Measurements from ENCODE around the gene PLA2G2E. TPM values are rescaled to one million over a fixed set of nuclear protein-coding genes. Genes with fewer than 3 reads are reported as not detected.
A peak's percentile ranks its signal among the peaks of the same experiment; 100 is the strongest.
"Not testable (repeated sequence)": the region's sequence is repeated elsewhere in the genome, so short reads cannot be mapped to it uniquely, and the experiment has no call there.

Gene PLA2G2E
- total RNA-seq, 1 experiment from 2014 or later, result 0.41 TPM

GRCh38 chr1:19932866-19933265 is 9.4 kb upstream of the PLA2G2E start:
- TF ChIP-seq CTCF (IDR thresholded peaks at IDR 0.05; ENCODE audit: insufficient read depth in 1 of 2, low read depth in 1 of 2, low read length in 1 of 2, severe bottlenecking in 1 of 2, unreplicated experiment in 1 of 2), result no peak
- Histone ChIP-seq H3K4me3 (ENCODE audit: low read depth, low read length) (no peak overlapping the region), H3K9me3 (no peaks in the 10 kb centered on the region), H3K4me1 (no peaks in the 10 kb centered on the region), H3K36me3 (ENCODE audit: control insufficient read depth, insufficient read depth, low read length) (no peaks in the 10 kb centered on the region), H3K27me3 (replicated peaks; ENCODE audit: control insufficient read depth, insufficient read depth, low read length) (no peaks in the 10 kb centered on the region)
- Mint-ChIP-seq H3K4me3 (ENCODE audit: unreplicated experiment) (no peak overlapping the region), H3K27me3 (ENCODE audit: insufficient read depth, unreplicated experiment) (no peaks in the 10 kb centered on the region), H3K27ac (ENCODE audit: unreplicated experiment) (no peak overlapping the region), H3K9me3 (ENCODE audit: unreplicated experiment) (peaks cover 35% of the 10 kb centered on the region), H3K36me3 (ENCODE audit: insufficient read depth, unreplicated experiment) (no peaks in the 10 kb centered on the region), H3K4me1 (ENCODE audit: low read depth, unreplicated experiment) (no peaks in the 10 kb centered on the region)
- intact Hi-C loops (cut with micrococcal nuclease; ENCODE audit: unreplicated experiment), result no loop called here
- BruUV-seq (replicated peaks), result no TSS peak
- ChIA-PET POLR2A (no interaction called here), CTCF (no interaction called here)
- no peak for DNase-seq

GRCh38 chr1:19927130-19927421 is 3.7 kb upstream of the PLA2G2E start:
- peaks cover 16% of the 10 kb centered on the region for H3K4me1 Mint-ChIP-seq (ENCODE audit: low read depth, unreplicated experiment)
- BruUV-seq (replicated peaks); H3K27me3 Mint-ChIP-seq (ENCODE audit: insufficient read depth, unreplicated experiment); H3K27me3 ChIP-seq (replicated peaks; ENCODE audit: control insufficient read depth, insufficient read depth, low read length); POLR2A ChIA-PET; H3K4me3 Mint-ChIP-seq (ENCODE audit: unreplicated experiment); H3K4me3 ChIP-seq (ENCODE audit: low read depth, low read length); H3K36me3 ChIP-seq (ENCODE audit: control insufficient read depth, insufficient read depth, low read length): not testable (repeated sequence)
- peak; percentile 31 to 49 for DNase-seq
- intact Hi-C loops (cut with micrococcal nuclease; ENCODE audit: unreplicated experiment), result loop anchor here (1.0 kb wide), 1 partner anchor 19 kb away; no protein-coding TSS in a partner anchor
- peaks cover 14% of the 10 kb centered on the region for H3K36me3 Mint-ChIP-seq (ENCODE audit: insufficient read depth, unreplicated experiment)
- H3K27ac Mint-ChIP-seq (ENCODE audit: unreplicated experiment), result peak overlapping the region; percentile 71
- CTCF ChIA-PET, result interaction anchor here (1.1 kb wide), 1 partner anchor 225 kb away, joined by 3 read pairs; no protein-coding TSS in a partner anchor
- Histone ChIP-seq H3K9me3 (peaks cover 11% of the 10 kb centered on the region; the same call in 1 of the 2 replicates), H3K4me1 (peaks cover 43% of the 10 kb centered on the region)
- peaks cover 10% of the 10 kb centered on the region for H3K9me3 Mint-ChIP-seq (ENCODE audit: unreplicated experiment)

GRCh38 chr1:19926296-19927129 is 3.1 kb upstream of the PLA2G2E start:
- BruUV-seq (replicated peaks), result no TSS peak
- Histone ChIP-seq H3K4me3 (ENCODE audit: low read depth, low read length) (no peak overlapping the region), H3K9me3 (peaks cover 11% of the 10 kb centered on the region; the same call in 1 of the 2 replicates), H3K36me3 (ENCODE audit: control insufficient read depth, insufficient read depth, low read length) (no peaks in the 10 kb centered on the region), H3K27me3 (replicated peaks; ENCODE audit: control insufficient read depth, insufficient read depth, low read length) (no peaks in the 10 kb centered on the region), H3K4me1 (peaks cover 47% of the 10 kb centered on the region)
- DNase-seq, result peak; percentile 33 to 52
- no peak overlapping the region for H3K4me3 Mint-ChIP-seq (ENCODE audit: unreplicated experiment)
- peaks cover 16% of the 10 kb centered on the region for H3K4me1 Mint-ChIP-seq (ENCODE audit: low read depth, unreplicated experiment)
- peak overlapping the region; percentile 71 for H3K27ac Mint-ChIP-seq (ENCODE audit: unreplicated experiment)
- ChIA-PET CTCF (no interaction called here), POLR2A (no interaction called here)
- no peak for TF ChIP-seq CTCF (IDR thresholded peaks at IDR 0.05; ENCODE audit: insufficient read depth in 1 of 2, low read depth in 1 of 2, low read length in 1 of 2, severe bottlenecking in 1 of 2, unreplicated experiment in 1 of 2)
- H3K36me3 Mint-ChIP-seq (ENCODE audit: insufficient read depth, unreplicated experiment), result peaks cover 14% of the 10 kb centered on the region
- intact Hi-C loops (cut with micrococcal nuclease; ENCODE audit: unreplicated experiment), result loop anchor here (1.0 kb wide), 1 partner anchor 20 kb away; no protein-coding TSS in a partner anchor
- no peaks in the 10 kb centered on the region for H3K27me3 Mint-ChIP-seq (ENCODE audit: insufficient read depth, unreplicated experiment)
- peaks cover 10% of the 10 kb centered on the region for H3K9me3 Mint-ChIP-seq (ENCODE audit: unreplicated experiment)
